Muscle layer of duodenum (tissue), 2 donors: ENCODE data around the gene CUBN.
A peak's percentile ranks its signal among the peaks of the same experiment; 100 is the strongest.

ENCODE experiments used
- H3K27ac ChIP-seq: one replicate; pipeline ENCODE4 v1.7.0; 2013; ENCODE audit warnings: mild to moderate bottlenecking, low read length
- H3K27me3 ChIP-seq: one replicate; pipeline ENCODE4 v1.7.0; 2013; ENCODE audit warnings: low read depth, mild to moderate bottlenecking, control low read depth, low read length
- H3K36me3 ChIP-seq, 2 donors: one replicate each; pipeline ENCODE4 v1.7.0; 2013; ENCODE audit warnings: low read length in 2 of 2, control low read depth in 1 of 2, mild to moderate bottlenecking in 1 of 2; ENCODE audit not compliant: insufficient read depth in 2 of 2, control insufficient read depth in 1 of 2
- H3K4me1 ChIP-seq, 2 donors: one replicate each; pipeline ENCODE4 v1.7.0; 2013; ENCODE audit warnings: low read length in 2 of 2, mild to moderate bottlenecking in 2 of 2, control low read depth in 1 of 2, moderate library complexity in 1 of 2; ENCODE audit not compliant: insufficient read depth in 2 of 2, control insufficient read depth in 1 of 2
- H3K4me3 ChIP-seq, 2 donors: one replicate each; pipeline ENCODE4 v1.7.0; 2013; ENCODE audit warnings: low read length in 2 of 2, low read depth in 1 of 2, mild to moderate bottlenecking in 1 of 2
- H3K9me3 ChIP-seq, 2 donors: one replicate each; pipeline ENCODE4 v1.7.0; 2013; ENCODE audit warnings: low read length in 2 of 2, control low read depth in 1 of 2, mild to moderate bottlenecking in 1 of 2; ENCODE audit not compliant: control insufficient read depth in 1 of 2
- donor health status: healthy.

Gene CUBN

GRCh38 chr10:16992611-16993119 is 136.9 kb downstream of the CUBN start:
- H3K9me3 ChIP-seq, result no peaks in the 10 kb centered on the region
- peaks cover 0 to 3% of the 10 kb centered on the region in 2 donors for H3K4me1 ChIP-seq
- peak overlapping the region; percentile 9 for H3K27ac ChIP-seq
- H3K27me3 ChIP-seq, result no peaks in the 10 kb centered on the region
- no peaks in the 10 kb centered on the region for H3K36me3 ChIP-seq
- peak overlapping the region in 1 of 2 donors; percentile 2 for H3K4me3 ChIP-seq

GRCh38 chr10:16991011-16991410 is 138.6 kb downstream of the CUBN start:
- no peak overlapping the region for H3K4me3 ChIP-seq
- no peaks in the 10 kb centered on the region for H3K4me1 ChIP-seq
- H3K27ac ChIP-seq, result no peak overlapping the region
- no peaks in the 10 kb centered on the region for H3K9me3 ChIP-seq
- H3K36me3 ChIP-seq, result peaks cover 0 to 8% of the 10 kb centered on the region in 2 donors
- no peaks in the 10 kb centered on the region for H3K27me3 ChIP-seq

DNA sequence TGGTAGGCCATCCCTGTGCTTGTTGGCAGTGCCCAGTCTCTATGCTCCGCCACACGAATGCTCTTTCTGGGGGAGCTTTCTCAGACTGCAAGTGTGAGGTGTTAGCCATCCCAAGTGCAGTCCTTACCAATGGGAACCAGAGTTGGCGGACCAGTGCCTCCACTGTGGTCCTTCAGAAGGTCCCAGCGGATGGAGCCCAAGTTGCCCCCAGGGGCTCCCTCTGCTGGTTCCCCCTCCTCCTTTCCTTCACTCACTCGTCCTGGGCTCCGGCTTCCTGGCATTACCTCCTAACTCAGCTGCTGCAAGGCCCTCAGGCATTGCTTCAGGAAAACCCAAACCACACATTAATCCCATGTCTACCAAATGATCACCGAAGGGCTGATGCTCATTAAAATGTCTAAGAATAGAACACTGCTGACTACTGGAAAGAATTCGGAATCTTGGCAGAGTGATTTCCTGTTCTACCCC is 139.8 kb downstream of the CUBN start:
- H3K4me3 ChIP-seq, result no peak overlapping the region
- H3K27me3 ChIP-seq, result no peaks in the 10 kb centered on the region
- no peak overlapping the region for H3K27ac ChIP-seq
- no peaks in the 10 kb centered on the region for H3K9me3 ChIP-seq
- no peaks in the 10 kb centered on the region for H3K4me1 ChIP-seq
- peaks cover 0 to 8% of the 10 kb centered on the region in 2 donors for H3K36me3 ChIP-seq

DNA sequence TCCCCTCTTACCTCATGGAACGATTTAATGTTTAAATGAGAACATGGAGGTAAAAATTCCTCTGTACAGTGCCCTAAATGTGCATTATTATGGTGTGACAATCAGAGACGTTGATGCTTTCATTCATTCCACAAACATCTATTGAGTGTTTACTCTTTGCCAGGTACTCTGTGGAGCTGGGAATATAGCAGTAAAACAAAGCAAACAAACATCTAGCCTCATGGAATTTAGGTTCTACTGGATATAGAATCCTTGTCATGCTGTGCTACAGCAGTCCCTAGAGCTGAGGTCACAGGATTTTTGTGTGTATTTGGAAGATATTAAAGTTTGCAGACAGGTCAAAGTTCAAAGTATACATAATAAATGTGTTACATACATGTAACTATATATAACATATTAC is 140.7 kb downstream of the CUBN start:
- Histone ChIP-seq H3K27me3 (no peaks in the 10 kb centered on the region), H3K4me1 (no peaks in the 10 kb centered on the region), H3K36me3 (peaks cover 0 to 8% of the 10 kb centered on the region in 2 donors), H3K4me3 (no peak overlapping the region), H3K9me3 (no peaks in the 10 kb centered on the region), H3K27ac (no peak overlapping the region)

GRCh38 chr10:16987976-16988610 is 141.5 kb downstream of the CUBN start:
- Histone ChIP-seq H3K9me3 (no peaks in the 10 kb centered on the region), H3K27me3 (no peaks in the 10 kb centered on the region), H3K4me3 (no peak overlapping the region), H3K36me3 (peaks cover 0 to 8% of the 10 kb centered on the region in 2 donors), H3K4me1 (no peaks in the 10 kb centered on the region), H3K27ac (peak overlapping the region; percentile 60)

- Histone ChIP-seq H3K27me3 (no peaks in the 10 kb centered on the region), H3K27ac (peak overlapping the region; percentile 60), H3K4me1 (no peaks in the 10 kb centered on the region), H3K9me3 (no peaks in the 10 kb centered on the region), H3K36me3 (peaks cover 0 to 8% of the 10 kb centered on the region in 2 donors), H3K4me3 (no peak overlapping the region)
Observed at GRCh38 chr10:16987206-16987621, 142.4 kb downstream of the CUBN start.

- no peak overlapping the region for H3K4me3 ChIP-seq
- peak overlapping the region; percentile 60 for H3K27ac ChIP-seq
- H3K27me3 ChIP-seq, result no peaks in the 10 kb centered on the region
- no peaks in the 10 kb centered on the region for H3K9me3 ChIP-seq
- H3K36me3 ChIP-seq, result peaks cover 0 to 8% of the 10 kb centered on the region in 2 donors
- H3K4me1 ChIP-seq, result no peaks in the 10 kb centered on the region
Observed at GRCh38 chr10:16986406-16987205, 143.0 kb downstream of the CUBN start.

- H3K27ac ChIP-seq, result no peak overlapping the region
- peaks cover 0 to 8% of the 10 kb centered on the region in 2 donors for H3K36me3 ChIP-seq
- H3K9me3 ChIP-seq, result no peaks in the 10 kb centered on the region
- H3K27me3 ChIP-seq, result no peaks in the 10 kb centered on the region
- no peaks in the 10 kb centered on the region for H3K4me1 ChIP-seq
- H3K4me3 ChIP-seq, result no peak overlapping the region
Observed at GRCh38 chr10:16986082-16986405, 143.6 kb downstream of the CUBN start.

DNA sequence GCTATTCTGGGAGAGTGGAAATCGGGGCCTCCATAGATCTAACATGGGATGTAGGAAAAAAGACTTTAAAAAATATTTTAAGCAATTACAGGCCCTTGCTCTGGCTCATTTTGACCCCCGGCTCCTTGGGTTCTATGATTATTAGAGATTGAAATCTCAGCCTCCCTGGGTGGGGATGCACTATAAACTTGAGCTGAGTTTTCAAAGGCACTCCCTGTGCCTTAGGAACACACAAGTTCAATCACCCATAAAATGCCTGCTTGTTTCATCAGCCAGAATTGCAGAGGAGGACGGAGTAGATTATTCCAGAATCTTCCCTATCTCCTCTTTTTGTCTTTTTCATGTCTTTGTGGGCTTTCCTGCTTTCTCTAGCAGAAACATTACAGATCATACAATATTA is 145.4 kb downstream of the CUBN start:
- Histone ChIP-seq H3K4me1 (no peaks in the 10 kb centered on the region), H3K4me3 (no peak overlapping the region), H3K27me3 (no peaks in the 10 kb centered on the region), H3K27ac (no peak overlapping the region), H3K36me3 (peaks cover 0 to 8% of the 10 kb centered on the region in 2 donors), H3K9me3 (no peaks in the 10 kb centered on the region)

DNA sequence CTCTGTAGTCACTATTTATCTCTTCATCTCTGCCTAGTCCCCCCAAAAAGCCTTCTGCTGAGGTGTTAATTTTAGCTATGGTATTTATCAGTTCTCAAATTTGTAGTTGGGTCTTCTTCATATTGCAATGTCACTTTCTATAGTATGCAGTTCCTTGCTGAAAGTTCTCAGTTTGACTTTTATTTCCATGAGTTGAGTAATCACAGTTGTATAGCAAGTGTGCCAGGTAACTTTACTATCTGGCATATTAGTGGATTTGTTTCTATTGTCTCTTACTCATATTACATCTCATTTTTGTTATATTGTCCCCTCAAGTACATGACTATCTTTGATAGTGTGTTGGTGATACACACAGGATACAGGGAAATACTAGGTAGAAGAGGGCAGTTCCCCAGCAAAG is 152.8 kb downstream of the CUBN start:
- no peak overlapping the region for H3K27ac ChIP-seq
- no peaks in the 10 kb centered on the region for H3K27me3 ChIP-seq
- no peak overlapping the region for H3K4me3 ChIP-seq
- H3K36me3 ChIP-seq, result no peaks in the 10 kb centered on the region
- H3K9me3 ChIP-seq, result no peaks in the 10 kb centered on the region
- H3K4me1 ChIP-seq, result no peaks in the 10 kb centered on the region

GRCh38 chr10:16975188-16975587 is 154.4 kb downstream of the CUBN start:
- no peaks in the 10 kb centered on the region for H3K36me3 ChIP-seq
- H3K9me3 ChIP-seq, result no peaks in the 10 kb centered on the region
- no peaks in the 10 kb centered on the region for H3K27me3 ChIP-seq
- H3K4me3 ChIP-seq, result no peak overlapping the region
- no peaks in the 10 kb centered on the region for H3K4me1 ChIP-seq
- no peak overlapping the region for H3K27ac ChIP-seq
